Suprapubic skin (tissue), 4 donors: ENCODE measurements around the gene GNA15. TPM values are rescaled to one million over a fixed set of nuclear protein-coding genes. Genes with fewer than 3 reads are reported as not detected.

Source experiments
- DNase-seq, 2 donors: peaks; one replicate each; pipeline ENCODE4 v3.0.0-alpha.2; 2019; ENCODE audit warnings: low spot score in 2 of 2
- H3K27ac ChIP-seq: fragments of 200-600 bp; sonication (generic); one replicate; pipeline ENCODE4 v1.5.1; 2019
- H3K27me3 ChIP-seq: fragments of 200-600 bp; sonication (generic); one replicate; pipeline ENCODE4 v1.5.1; 2019
- H3K36me3 ChIP-seq: fragments of 200-600 bp; sonication (generic); one replicate; pipeline ENCODE4 v1.5.1; 2019
- H3K4me1 ChIP-seq: fragments of 200-600 bp; sonication (generic); one replicate; pipeline ENCODE4 v1.5.1; 2019
- H3K4me3 ChIP-seq: fragments of 200-600 bp; sonication (generic); one replicate; pipeline ENCODE4 v1.5.1; 2019; ENCODE audit warnings: mild to moderate bottlenecking
- H3K9me3 ChIP-seq: fragments of 200-600 bp; sonication (generic); one replicate; pipeline ENCODE4 v1.5.1; 2019
- CTCF ChIP-seq, 2 donors: fragments of 200-600 bp in 1 of 2; fragments of 450-650 bp in 1 of 2; sonication (generic) in 1 of 2; IDR thresholded peaks; one replicate each; pipeline ENCODE4 v1.5.1; 2016 to 2019; ENCODE audit warnings: antibody characterized with exemption in 2 of 2, mild to moderate bottlenecking in 1 of 2, moderate library complexity in 1 of 2
- EP300 ChIP-seq: sonication (generic); formaldehyde crosslinking; IDR thresholded peaks from one replicate; pipeline ENCODE4 v1.6.1; 2017; ENCODE audit warnings: antibody characterized with exemption
- POLR2A ChIP-seq, 2 donors: fragments of 450-650 bp; IDR thresholded peaks; one replicate each; pipeline ENCODE4 v1.6.1; 2017; ENCODE audit warnings: antibody characterized with exemption in 2 of 2, mild to moderate bottlenecking in 2 of 2, moderate library complexity in 2 of 2
- POLR2AphosphoS5 ChIP-seq, 3 donors: sonication (generic); formaldehyde crosslinking; IDR thresholded peaks; one replicate each; pipeline ENCODE4 v1.6.1; 2017; ENCODE audit warnings: antibody characterized with exemption in 3 of 3
- WGBS: methylation state at CpG from one replicate; pipeline ENCODE4 v1.1.5; 2018; 5-methylcytosine and 5-hydroxymethylcytosine counted together
- total RNA-seq, 4 donors: library from RNA; depleted of rRNA; stranded (reverse); fragments of >200 nt; gene quantifications; one replicate each; pipeline ENCODE4 v1.1.0, GENCODE V29; 2016

The GNA15 gene
- total RNA-seq, 4 donors from 2014 or later, result 29.9 to 117 (median 85.0) TPM

- Histone ChIP-seq H3K27ac (no peak overlapping the region), H3K27me3 (no peaks in the 10 kb centered on the region), H3K36me3 (peaks cover 12% of the 10 kb centered on the region), H3K4me1 (peaks cover 20% of the 10 kb centered on the region), H3K9me3 (no peaks in the 10 kb centered on the region), H3K4me3 (no peak overlapping the region)
- TF ChIP-seq CTCF (IDR thresholded peaks at IDR 0.05), result no peak
- TF ChIP-seq POLR2A (IDR thresholded peaks at IDR 0.05), result no peak
- TF ChIP-seq EP300, result no peak
- TF ChIP-seq POLR2AphosphoS5 (IDR thresholded peaks at IDR 0.05), result no peak
- 68% methylated on average over 11 of the region's 20 CpGs for WGBS
- DNase-seq, result peak in 1 of 2 donors; percentile 66
These were observed 10.3 kb downstream of the GNA15 start for GRCh38 chr19:3145909-3146676.

- H3K27ac ChIP-seq, result no peak overlapping the region
- no peaks in the 10 kb centered on the region for H3K27me3 ChIP-seq
- no peak overlapping the region for H3K4me3 ChIP-seq
- peaks cover 18% of the 10 kb centered on the region for H3K36me3 ChIP-seq
- TF ChIP-seq EP300 (no peak), CTCF (IDR thresholded peaks at IDR 0.05) (peak; percentile 39 to 79)
- no peaks in the 10 kb centered on the region for H3K9me3 ChIP-seq
- peak in 1 of 2 donors; percentile 71 for DNase-seq
- peaks cover 15% of the 10 kb centered on the region for H3K4me1 ChIP-seq
- WGBS, result 64% methylated on average over 5 of the region's 5 CpGs
These were observed 10.9 kb downstream of the GNA15 start for GRCh38 chr19:3146677-3147100.

- peaks cover 21% of the 10 kb centered on the region for H3K36me3 ChIP-seq
- WGBS, result 90% methylated on average over 17 of the region's 20 CpGs
These were observed 12.7 kb downstream of the GNA15 start for GRCh38 chr19:3148503-3148902.

GRCh38 chr19:3149089-3149488 is 13.3 kb downstream of the GNA15 start:
- whole genome bisulfite sequencing, result 87% methylated on average over 4 of the region's 6 CpGs
- TF ChIP-seq POLR2AphosphoS5 (IDR thresholded peaks at IDR 0.05) (no peak), POLR2A (IDR thresholded peaks at IDR 0.05) (no peak), EP300 (no peak), CTCF (IDR thresholded peaks at IDR 0.05) (no peak)
- H3K27ac ChIP-seq, result no peak overlapping the region

More at GRCh38 chr19:3148503-3148902, 12.7 kb downstream of the GNA15 start:
- Histone ChIP-seq H3K4me3 (no peak overlapping the region), H3K4me1 (peaks cover 4% of the 10 kb centered on the region), H3K9me3 (no peaks in the 10 kb centered on the region), H3K27me3 (no peaks in the 10 kb centered on the region), H3K27ac (no peak overlapping the region)
- TF ChIP-seq CTCF (IDR thresholded peaks at IDR 0.05), result no peak
- DNase-seq, result no peak

GRCh38 chr19:3149526-3150505 is 14.0 kb downstream of the GNA15 start:
- no peak for DNase-seq
- H3K27ac ChIP-seq, result no peak overlapping the region
- WGBS, result 65% methylated on average over 33 of the region's 35 CpGs

More at GRCh38 chr19:3149089-3149488, 13.3 kb downstream of the GNA15 start:
- no peaks in the 10 kb centered on the region for H3K27me3 ChIP-seq
- peaks cover 21% of the 10 kb centered on the region for H3K36me3 ChIP-seq
- peaks cover 4% of the 10 kb centered on the region for H3K4me1 ChIP-seq
- no peaks in the 10 kb centered on the region for H3K9me3 ChIP-seq
- H3K4me3 ChIP-seq, result no peak overlapping the region
- no peak for DNase-seq

More at GRCh38 chr19:3149526-3150505, 14.0 kb downstream of the GNA15 start:
- TF ChIP-seq CTCF (IDR thresholded peaks at IDR 0.05) (no peak), POLR2AphosphoS5 (IDR thresholded peaks at IDR 0.05) (no peak), POLR2A (IDR thresholded peaks at IDR 0.05) (no peak), EP300 (no peak)
- H3K4me3 ChIP-seq, result no peak overlapping the region
- no peaks in the 10 kb centered on the region for H3K9me3 ChIP-seq
- H3K27me3 ChIP-seq, result no peaks in the 10 kb centered on the region
- H3K36me3 ChIP-seq, result peaks cover 21% of the 10 kb centered on the region
- H3K4me1 ChIP-seq, result peaks cover 11% of the 10 kb centered on the region
